DND-41 (cell line): ENCODE results near the gene OR4C5.
A peak's percentile ranks its signal among the peaks of the same experiment; 100 is the strongest.
"Not testable (repeated sequence)": the region's sequence is repeated elsewhere in the genome, so short reads cannot be mapped to it uniquely, and the experiment has no call there.

Experiments used
- ATAC-seq: fragments of 200-7000 bp; cut with Tn5 transposase; 3 replicates; pipeline ENCODE4 v1.9.1; 2021; ENCODE audit warnings: low read depth; ENCODE audit not compliant: insufficient read depth
- DNase-seq: peaks from one replicate; pipeline ENCODE4 v3.0.0-alpha.2; 2020
- H2AFZ ChIP-seq: 2 replicates; pipeline ENCODE4 v1.6.0; 2012; ENCODE audit warnings: low read depth, low read length
- H3K27ac ChIP-seq: 2 replicates; pipeline ENCODE4 v1.5.1; 2012; ENCODE audit warnings: low read length, inconsistent platforms
- H3K27me3 ChIP-seq: fragments of 200-600 bp; sonication (generic); 2 replicates; pipeline ENCODE4 v1.6.0; 2012; ENCODE audit warnings: low read length, mild to moderate bottlenecking, inconsistent platforms; ENCODE audit not compliant: insufficient read depth, poor library complexity
- H3K36me3 ChIP-seq: 2 replicates; pipeline ENCODE4 v1.5.1; 2012; ENCODE audit warnings: low read length, inconsistent platforms; ENCODE audit not compliant: insufficient read depth
- H3K4me1 ChIP-seq: 2 replicates; pipeline ENCODE4 v1.5.1; 2012; ENCODE audit warnings: mild to moderate bottlenecking, low read length; ENCODE audit not compliant: insufficient read depth
- H3K4me2 ChIP-seq: 2 replicates; pipeline ENCODE4 v1.6.0; 2012; ENCODE audit warnings: mild to moderate bottlenecking, moderate library complexity, low read length, inconsistent platforms; ENCODE audit not compliant: insufficient read depth
- H3K4me3 ChIP-seq, 2 experiments: fragments of 200-600 bp in 1 of 2; shearing (Covaris generic) in 1 of 2; 2 replicates each; pipeline ENCODE4 v1.5.1; 2012 to 2016; ENCODE audit warnings: inconsistent platforms in 2 of 2, low read length in 2 of 2, mild to moderate bottlenecking in 2 of 2, low read depth in 1 of 2, moderate library complexity in 1 of 2
- H3K79me2 ChIP-seq: 2 replicates; pipeline ENCODE4 v1.6.0; 2012; ENCODE audit warnings: low read length, inconsistent platforms; ENCODE audit not compliant: insufficient read depth
- H3K9ac ChIP-seq: 2 replicates; pipeline ENCODE4 v1.6.0; 2012; ENCODE audit warnings: low read depth, mild to moderate bottlenecking, inconsistent platforms, low read length, moderate library complexity
- H3K9me3 ChIP-seq: 2 replicates; pipeline ENCODE4 v1.5.1; 2012; ENCODE audit warnings: low read length, moderate library complexity, mild to moderate bottlenecking, inconsistent platforms; ENCODE audit not compliant: insufficient read depth, severe bottlenecking
- H4K20me1 ChIP-seq: 2 replicates; pipeline ENCODE4 v1.6.0; 2012; ENCODE audit warnings: low read length; ENCODE audit not compliant: insufficient read depth
- CTCF ChIP-seq: IDR thresholded peaks from 2 replicates; pipeline ENCODE4 v1.5.1; 2012; ENCODE audit warnings: borderline replicate concordance, low read length, moderate library complexity, mild to moderate bottlenecking; ENCODE audit not compliant: poor library complexity, severe bottlenecking; ENCODE audit errors: extremely low read depth
- EZH2 ChIP-seq: IDR thresholded peaks from 3 replicates; pipeline ENCODE4 v1.6.1; 2012; ENCODE audit warnings: borderline replicate concordance, low read depth, mild to moderate bottlenecking, moderate library complexity, low read length, inconsistent platforms; ENCODE audit not compliant: severe bottlenecking

Gene OR4C5

DNA sequence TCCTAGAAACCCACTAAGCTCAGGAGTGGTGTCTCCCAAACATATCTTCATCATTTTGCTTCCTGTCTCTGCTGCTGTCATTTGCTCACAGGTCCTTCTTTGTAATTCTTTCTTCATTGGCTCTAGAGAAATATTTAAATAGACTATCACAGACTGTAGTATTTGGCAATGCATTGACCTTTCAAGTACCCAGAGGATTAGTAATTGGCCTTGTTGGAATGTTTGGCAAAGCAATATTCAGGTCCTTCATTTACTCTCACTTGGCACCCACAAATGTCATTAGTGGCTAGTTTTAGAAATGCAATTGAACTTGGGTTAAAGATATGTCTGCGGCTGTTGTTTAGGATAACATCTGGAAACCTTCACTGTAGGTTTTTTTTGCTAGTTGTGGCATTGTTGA is 11.6 kb downstream of the OR4C5 start:
- no peaks in the 10 kb centered on the region for H3K79me2 ChIP-seq
- H3K27ac ChIP-seq = no peak overlapping the region
- TF ChIP-seq CTCF (no peak), EZH2 (no peak)
- H3K9ac ChIP-seq = no peak overlapping the region
- DNase-seq (no peak), ATAC-seq (no peak)
- no peaks in the 10 kb centered on the region for H4K20me1 ChIP-seq
- no peak overlapping the region for H3K4me2 ChIP-seq
- no peaks in the 10 kb centered on the region for H3K27me3 ChIP-seq
- no peaks in the 10 kb centered on the region for H3K9me3 ChIP-seq
- no peak overlapping the region for H3K4me3 ChIP-seq
- H2AFZ ChIP-seq = no peak overlapping the region
- no peaks in the 10 kb centered on the region for H3K4me1 ChIP-seq
- no peaks in the 10 kb centered on the region for H3K36me3 ChIP-seq

GRCh38 chr11:48354013-48354412 is 12.3 kb downstream of the OR4C5 start:
- Histone ChIP-seq H3K4me1 (no peaks in the 10 kb centered on the region), H3K27ac (no peak overlapping the region), H2AFZ (no peak overlapping the region), H4K20me1 (no peaks in the 10 kb centered on the region), H3K4me3 (no peak overlapping the region), H3K9ac (no peak overlapping the region), H3K79me2 (no peaks in the 10 kb centered on the region), H3K9me3 (no peaks in the 10 kb centered on the region), H3K4me2 (no peak overlapping the region), H3K27me3 (no peaks in the 10 kb centered on the region), H3K36me3 (no peaks in the 10 kb centered on the region)
- DNase-seq (no peak), ATAC-seq (no peak)
- TF ChIP-seq EZH2 (no peak), CTCF (no peak)

- H3K9ac ChIP-seq, H3K4me2 ChIP-seq, ATAC-seq, H2AFZ ChIP-seq, H3K27me3 ChIP-seq, H3K36me3 ChIP-seq, H4K20me1 ChIP-seq, H3K4me3 ChIP-seq, H3K4me1 ChIP-seq, DNase-seq, H3K79me2 ChIP-seq, H3K9me3 ChIP-seq, H3K27ac ChIP-seq: not testable (repeated sequence)
These were observed 20.0 kb downstream of the OR4C5 start for GRCh38 chr11:48346286-48346685.

GRCh38 chr11:48342505-48342904 is 23.8 kb downstream of the OR4C5 start:
- H3K27ac ChIP-seq, H3K27me3 ChIP-seq, H2AFZ ChIP-seq, H3K36me3 ChIP-seq, H3K9me3 ChIP-seq, H3K79me2 ChIP-seq, ATAC-seq, H3K4me3 ChIP-seq, H4K20me1 ChIP-seq, H3K4me2 ChIP-seq, H3K4me1 ChIP-seq, H3K9ac ChIP-seq, DNase-seq: not testable (repeated sequence)

- Histone ChIP-seq H3K4me1 (no peaks in the 10 kb centered on the region; the same call in 1 of the 2 replicates), H3K9me3 (peaks cover 3% of the 10 kb centered on the region), H3K4me2 (peak overlapping the region; percentile 17; the same call in 1 of the 2 replicates), H3K27me3 (no peaks in the 10 kb centered on the region), H3K9ac (no peak overlapping the region), H3K27ac (no peak overlapping the region), H3K36me3 (no peaks in the 10 kb centered on the region), H2AFZ (no peak overlapping the region), H3K79me2 (no peaks in the 10 kb centered on the region), H4K20me1 (no peaks in the 10 kb centered on the region), H3K4me3 (no peak overlapping the region)
- DNase-seq (peak; percentile 22), ATAC-seq (peak; percentile 68; the same call in 2 of the 3 replicates)
- no peak for TF ChIP-seq EZH2
- TF ChIP-seq CTCF = no peak
These were observed 24.8 kb downstream of the OR4C5 start for GRCh38 chr11:48341466-48341865.

- H4K20me1 ChIP-seq, H3K79me2 ChIP-seq, DNase-seq, H3K27ac ChIP-seq, H3K9me3 ChIP-seq, H3K36me3 ChIP-seq, H3K4me3 ChIP-seq, H3K27me3 ChIP-seq, ATAC-seq, H3K4me1 ChIP-seq, H3K4me2 ChIP-seq, H2AFZ ChIP-seq, H3K9ac ChIP-seq: not testable (repeated sequence)
These were observed 41.6 kb downstream of the OR4C5 start, which contains the start of gene OR4C3 for GRCh38 chr11:48324620-48325019. TSS of gene OR4C3 (plus strand) at chr11:48324920. CDS start at chr11:48325022, 102 bp downstream.
